Glomerular endothelial cell (primary cell): Measurements from ENCODE around the gene CCDC102B. TPM values are rescaled to one million over a fixed set of nuclear protein-coding genes. Genes with fewer than 3 reads are reported as not detected.
"Not testable (repeated sequence)": the region's sequence is repeated elsewhere in the genome, so short reads cannot be mapped to it uniquely, and the experiment has no call there.

Experiments used
- DNase-seq: peaks from one replicate; pipeline ENCODE4 v3.0.0-alpha.2; 2011; ENCODE audit warnings: low read depth, low spot score; ENCODE audit errors: extremely low read depth
- total RNA-seq: library from RNA; depleted of rRNA; stranded (reverse); fragments of >200 nt; gene quantifications from 2 replicates; pipeline ENCODE4 v1.2.3, GENCODE V29; 2015

CCDC102B gene
- total RNA-seq, 1 donor from 2014 or later, result 8.2 TPM

GRCh38 chr18:68893354-68893753 lies 95.5 kb downstream of the CCDC102B start:
- no peak for DNase-seq

DNA sequence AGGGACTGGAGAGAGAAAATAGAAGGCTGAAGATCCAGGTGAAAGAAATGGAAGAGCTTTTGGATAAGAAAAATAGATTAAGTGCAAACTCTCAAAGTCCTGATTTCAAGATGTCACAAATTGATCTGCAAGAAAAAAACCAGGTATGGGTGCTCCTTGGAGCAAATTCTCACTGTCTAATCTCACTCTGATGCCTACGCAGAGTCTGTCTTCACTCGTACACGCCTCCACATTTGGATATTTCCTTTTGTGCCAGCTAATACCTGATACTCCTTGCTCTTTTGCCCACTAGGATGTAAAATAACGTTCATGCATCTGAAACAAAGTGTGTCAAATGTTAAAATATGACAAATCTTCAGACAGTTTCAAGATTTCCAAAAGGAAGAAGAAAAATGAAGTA lies 99.4 kb downstream of the CCDC102B start:
- no peak for DNase-seq

DNA sequence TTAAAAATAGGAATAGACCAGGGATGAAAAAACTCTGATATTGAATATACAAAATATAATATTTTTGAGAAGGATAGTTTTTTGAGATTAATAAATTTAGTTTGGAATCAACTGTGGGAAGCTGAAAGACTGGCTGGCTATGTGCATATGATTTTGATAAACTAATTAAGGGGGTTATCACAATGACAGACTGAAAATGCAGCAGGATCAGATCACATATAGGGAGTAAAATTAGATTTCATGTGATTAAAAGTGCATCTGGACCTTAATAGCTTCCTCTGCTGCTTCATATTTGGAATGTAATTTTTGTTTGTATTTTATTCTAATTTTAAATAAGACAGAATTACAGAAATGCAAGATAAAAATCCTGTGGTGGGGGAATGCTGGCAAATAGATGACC lies 111.7 kb downstream of the CCDC102B start:
- no peak for DNase-seq

DNA sequence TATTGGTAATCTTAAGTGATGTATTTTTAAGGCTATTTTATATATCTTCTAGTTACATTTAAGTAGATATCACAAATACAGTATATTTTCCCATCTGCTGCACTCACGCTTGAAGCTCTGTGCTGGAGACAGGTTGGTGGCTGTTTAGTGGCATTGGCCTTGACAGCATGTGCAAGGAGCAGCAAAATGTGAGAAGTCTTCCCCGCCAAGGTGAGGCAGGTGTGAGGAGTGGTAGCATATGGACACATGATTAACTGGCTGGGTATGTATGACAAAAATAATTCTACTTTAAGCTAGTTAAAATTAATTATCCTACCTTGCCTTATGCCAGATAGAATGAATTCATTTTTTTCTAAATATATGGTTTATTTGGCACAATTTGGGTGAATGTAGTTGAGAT lies 117.2 kb downstream of the CCDC102B start:
- DNase-seq, result no peak

DNA sequence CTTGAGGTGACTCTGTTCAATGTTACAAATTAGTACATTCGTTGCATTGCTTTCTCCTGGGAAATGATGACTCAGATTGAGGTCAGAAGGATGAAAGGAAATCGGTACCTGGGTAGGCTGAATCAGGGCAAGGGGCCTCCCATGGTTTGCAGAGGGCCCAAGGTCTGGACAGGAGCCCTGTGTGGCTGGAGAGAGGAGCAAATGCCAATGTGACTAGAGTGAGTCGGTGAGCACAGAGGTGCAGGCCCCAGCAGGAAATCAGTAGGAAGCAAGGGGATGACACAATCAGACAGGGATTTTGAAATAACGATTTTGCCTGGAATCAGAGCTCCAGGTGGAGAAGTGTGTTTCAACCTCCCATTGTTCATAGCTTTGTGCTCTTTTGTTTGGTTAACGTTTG lies 118.9 kb downstream of the CCDC102B start:
- no peak for DNase-seq

- no peak for DNase-seq
These were observed 120.3 kb downstream of the CCDC102B start for GRCh38 chr18:68918216-68918615.

DNA sequence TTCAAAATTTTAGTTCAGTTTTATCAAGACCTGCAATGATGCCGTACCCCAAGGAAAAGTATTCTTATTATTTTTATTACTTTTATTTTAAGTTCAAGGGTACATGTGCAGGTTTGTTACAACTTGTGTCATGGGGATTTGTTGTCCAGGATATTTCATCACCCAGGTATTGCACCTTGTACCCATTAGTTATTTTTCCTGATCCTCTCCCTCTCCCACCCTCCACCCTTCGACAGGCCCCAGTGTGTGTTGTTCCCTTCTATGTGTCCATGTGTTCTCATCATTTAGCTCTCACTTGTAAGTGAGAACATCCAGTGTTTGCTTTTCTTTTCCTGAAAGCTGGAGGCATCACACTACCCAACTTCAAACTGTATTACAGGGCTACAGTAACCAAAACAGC lies 122.0 kb downstream of the CCDC102B start:
- no peak for DNase-seq

DNA sequence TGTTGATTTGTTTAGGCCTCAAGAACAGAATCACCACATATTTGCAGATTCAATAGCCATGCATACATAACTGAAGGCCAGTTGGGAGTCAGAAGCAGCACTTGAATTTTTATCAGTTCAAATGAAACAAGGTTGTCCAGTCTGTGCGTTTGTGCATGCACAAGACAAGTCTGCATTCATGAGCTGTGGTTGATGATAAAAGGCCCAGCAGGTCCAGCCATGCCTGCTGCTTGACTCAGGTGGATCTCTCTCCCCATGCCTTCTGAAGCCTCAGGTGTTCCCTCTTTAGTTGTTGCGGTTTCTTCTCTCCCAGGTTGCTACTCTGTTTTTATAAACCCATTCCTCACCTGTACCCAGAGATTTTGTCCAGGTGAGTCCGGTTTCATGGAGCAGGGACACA lies 124.5 kb downstream of the CCDC102B start:
- no peak for DNase-seq

GRCh38 chr18:68925268-68925667 lies 127.4 kb downstream of the CCDC102B start:
- no peak for DNase-seq

DNA sequence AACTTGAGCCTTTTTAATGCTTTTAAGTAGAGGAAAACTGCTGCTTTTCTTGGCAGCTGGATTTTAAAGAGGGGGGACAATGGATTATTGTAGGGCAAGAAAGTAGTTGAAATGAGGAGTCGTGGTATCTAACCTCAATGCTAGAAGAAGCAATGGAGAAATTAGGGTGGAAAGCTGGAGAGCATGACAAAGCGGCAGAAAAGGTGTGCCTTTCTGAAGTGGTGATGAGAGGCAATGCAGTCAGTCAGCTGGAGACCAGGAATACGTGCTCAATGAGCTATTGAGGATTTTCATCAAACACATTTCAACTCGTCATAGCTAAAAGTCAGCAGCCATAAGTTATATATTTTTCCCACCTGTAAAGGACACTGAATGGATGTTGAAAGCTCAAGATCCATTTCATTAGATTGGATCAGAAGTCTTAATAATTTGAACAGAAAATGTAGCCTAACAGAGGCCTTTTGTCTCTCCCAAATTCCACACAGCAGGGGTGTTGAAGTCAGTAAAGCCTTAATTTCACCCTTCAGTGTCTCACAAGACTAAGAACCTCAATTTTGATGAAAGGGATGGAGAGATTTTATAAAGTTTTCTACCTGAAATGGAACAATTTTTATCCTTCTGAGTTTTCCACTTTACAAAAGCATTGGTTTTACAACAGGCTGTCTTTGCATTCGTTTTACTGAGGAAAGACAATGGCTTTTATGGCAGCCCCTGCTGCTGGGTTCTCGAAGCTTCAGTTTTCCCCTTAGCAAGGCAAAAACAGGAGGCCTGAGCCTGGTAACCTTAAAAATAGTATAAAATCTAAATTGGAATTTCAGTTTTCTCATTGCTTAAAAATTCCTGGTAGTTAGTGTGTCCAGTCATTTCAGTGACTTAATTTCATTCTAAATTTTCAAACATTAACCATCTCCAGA lies 131.1 kb downstream of the CCDC102B start:
- DNase-seq, result no peak

GRCh38 chr18:68935686-68936085 lies 137.8 kb downstream of the CCDC102B start:
- no peak for DNase-seq

DNA sequence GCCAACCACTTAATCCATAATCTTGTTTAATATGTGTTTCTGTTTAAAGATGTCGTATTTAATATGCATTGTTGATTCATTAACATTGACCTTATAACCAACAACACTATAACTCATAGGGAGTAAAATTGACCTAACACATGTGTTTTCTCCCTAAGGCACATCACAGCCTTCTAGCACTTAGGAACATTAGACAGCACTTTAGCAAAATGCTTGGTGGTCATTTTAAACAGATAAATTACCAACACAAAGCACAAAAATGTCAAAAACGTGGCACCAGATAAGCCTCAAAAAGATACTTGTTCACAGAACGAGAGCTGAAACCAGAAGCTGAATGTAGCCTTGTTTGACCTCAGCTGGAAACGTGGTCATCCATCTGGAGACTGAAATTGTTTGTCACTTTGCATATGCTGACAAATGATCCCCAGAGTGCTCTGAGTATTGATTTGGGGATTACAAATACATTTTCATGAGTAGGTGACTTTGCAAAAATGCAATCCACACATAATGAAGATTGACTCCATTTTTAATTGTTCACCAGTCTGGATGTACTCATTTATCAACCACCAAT lies 139.2 kb downstream of the CCDC102B start:
- DNase-seq, result no peak

DNA sequence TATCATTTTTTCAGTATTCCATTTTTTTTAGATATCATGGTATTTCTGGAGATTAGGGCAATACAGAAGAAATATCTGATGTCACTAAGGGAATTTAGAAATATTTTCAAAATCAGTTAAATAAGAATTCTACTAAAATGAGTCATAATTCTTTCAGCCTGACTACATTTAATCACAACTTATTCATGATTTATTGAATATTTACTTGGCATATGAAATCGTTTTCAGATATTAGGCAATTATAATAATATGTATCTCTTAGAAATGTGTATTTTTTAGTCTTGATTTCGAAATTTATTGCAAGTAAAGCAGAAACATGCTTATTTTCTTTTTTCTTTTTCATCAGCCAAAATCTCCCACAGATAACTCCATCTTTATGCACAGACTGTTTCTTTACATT lies 142.2 kb downstream of the CCDC102B start:
- no peak for DNase-seq

DNA sequence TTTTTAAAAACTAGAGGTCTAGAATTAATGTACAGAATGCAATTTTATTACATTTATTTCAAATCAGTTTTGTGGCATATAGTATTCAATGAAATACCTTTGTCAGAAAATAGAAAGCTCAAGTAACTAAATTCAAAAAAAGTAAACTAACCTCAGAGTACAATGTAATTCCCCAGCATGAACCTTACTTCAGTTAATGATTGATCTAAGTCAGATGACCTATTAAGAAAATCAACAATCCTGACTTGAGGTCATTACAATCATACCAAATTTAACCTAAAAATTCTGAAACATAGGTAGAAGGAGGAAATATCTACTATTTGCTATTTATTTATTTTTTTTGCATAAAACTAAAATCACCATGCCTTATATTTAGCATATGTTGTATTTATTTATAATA lies 142.9 kb downstream of the CCDC102B start:
- DNase-seq, result no peak

DNA sequence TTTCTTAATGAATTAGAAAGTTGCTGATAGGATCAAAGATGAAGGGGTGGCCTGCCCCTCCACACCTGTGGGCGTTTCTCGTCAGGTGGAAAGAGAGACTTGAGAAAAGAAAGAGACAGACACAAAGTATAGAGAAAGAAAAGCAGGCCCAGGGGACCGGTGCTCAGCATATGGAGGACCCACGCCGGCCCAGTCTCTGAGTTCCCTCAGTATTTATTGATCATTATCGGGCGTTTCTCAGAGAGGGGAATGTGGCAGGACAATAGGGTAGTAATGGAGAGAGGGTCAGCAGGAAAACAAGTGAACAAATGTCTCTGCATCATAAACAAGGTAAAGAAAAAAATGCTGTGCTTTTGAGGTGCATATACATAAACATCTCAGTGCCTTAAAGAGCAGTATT lies 144.3 kb downstream of the CCDC102B start:
- no peak for DNase-seq

DNA sequence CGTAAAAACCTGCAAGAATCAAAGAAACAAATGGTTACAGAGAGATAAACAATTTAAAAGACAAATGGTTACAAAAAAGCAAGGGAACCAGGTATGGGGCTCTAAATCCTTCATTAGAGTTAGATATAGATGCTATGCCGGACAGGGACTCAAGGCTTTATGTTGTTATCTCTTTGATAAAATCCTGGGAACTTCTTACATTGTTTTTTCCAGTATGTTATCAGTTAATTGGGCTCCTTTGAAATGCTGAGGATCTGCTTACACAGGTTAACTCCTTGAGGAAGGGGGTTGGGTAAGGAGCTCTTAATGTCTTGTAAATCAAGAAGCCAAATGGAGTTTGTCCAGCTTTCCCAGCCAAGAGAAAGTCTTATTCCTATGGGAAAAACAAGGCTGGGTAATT lies 146.0 kb downstream of the CCDC102B start:
- not testable (repeated sequence) for DNase-seq

DNA sequence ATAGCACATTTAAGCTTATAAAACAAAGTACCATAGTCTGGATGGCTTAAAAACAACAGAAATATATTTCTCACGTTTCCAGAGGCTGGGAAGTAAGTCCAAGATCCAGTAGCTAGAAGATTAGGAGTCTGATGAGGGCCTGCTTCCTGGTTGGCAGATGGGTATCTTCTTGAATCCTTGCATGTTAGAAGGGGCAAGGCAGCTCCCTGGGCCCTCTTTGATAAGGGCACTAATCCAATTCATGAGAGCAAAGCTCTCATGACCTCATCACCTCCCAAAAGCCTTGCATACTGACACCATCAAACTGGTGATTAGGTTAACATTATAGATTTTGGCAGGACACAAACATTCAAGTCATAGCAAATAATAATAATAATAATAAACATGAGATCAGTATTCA lies 146.4 kb downstream of the CCDC102B start:
- no peak for DNase-seq

GRCh38 chr18:68944826-68945225 lies 146.9 kb downstream of the CCDC102B start:
- no peak for DNase-seq

DNA sequence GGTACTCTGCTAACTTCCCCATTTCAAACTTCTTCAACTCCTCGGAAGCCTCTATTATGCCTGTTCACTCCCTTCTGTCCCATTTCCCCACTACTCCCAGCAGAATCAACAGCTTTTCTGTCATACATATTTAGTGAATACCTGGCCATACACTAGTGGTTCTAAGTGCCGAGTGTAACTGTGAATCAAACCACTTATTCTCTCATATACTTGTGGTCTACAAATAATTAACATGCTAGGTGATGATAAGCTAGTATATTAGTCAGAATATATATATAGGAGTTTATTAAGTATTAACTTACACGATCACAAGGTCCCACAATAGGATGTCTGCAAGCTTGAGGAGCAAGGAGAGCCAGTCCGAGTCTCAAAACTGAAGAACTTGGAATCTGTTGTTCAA lies 150.7 kb downstream of the CCDC102B start:
- no peak for DNase-seq

DNA sequence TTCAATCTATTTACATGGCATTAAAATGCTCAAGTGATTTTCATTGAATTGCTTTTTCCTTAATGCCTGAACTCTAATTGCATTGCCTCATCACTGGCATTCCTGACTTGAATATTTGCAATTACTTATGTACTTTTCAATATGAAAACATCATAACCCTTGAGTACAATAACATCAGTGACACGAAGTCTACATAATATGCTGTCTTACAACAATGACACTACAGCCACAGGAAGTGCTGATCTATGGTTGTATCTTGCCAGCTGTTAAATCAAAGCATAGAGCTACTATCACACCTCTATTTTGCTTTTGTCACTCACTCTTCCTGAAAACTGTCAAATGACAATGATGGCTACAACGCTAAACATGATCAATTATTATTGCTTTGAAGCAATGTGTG lies 156.9 kb downstream of the CCDC102B start:
- no peak for DNase-seq

GRCh38 chr18:68956650-68957049 lies 158.8 kb downstream of the CCDC102B start:
- no peak for DNase-seq

DNA sequence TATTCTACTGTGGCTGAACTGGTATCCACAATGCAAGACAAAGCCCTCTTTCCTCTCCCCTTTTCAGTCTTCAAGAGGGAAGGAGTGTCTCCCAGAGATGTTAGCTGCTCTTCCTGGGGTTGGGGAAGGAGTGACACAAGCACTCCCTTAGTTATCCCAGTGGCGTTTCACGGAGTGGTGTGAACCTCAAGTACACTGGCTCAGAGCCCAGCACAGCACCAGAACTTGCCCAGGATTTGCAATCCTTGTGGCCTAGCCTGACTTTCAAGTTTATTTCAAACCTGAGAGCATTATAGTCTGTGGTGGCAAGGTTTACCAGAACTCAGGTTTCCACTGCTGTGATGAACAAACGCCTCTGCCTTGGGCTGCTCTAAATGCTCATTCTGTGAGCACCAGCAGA lies 162.5 kb downstream of the CCDC102B start:
- no peak for DNase-seq
